ENCODE data around the gene GLTP.

Gene GLTP

DNA sequence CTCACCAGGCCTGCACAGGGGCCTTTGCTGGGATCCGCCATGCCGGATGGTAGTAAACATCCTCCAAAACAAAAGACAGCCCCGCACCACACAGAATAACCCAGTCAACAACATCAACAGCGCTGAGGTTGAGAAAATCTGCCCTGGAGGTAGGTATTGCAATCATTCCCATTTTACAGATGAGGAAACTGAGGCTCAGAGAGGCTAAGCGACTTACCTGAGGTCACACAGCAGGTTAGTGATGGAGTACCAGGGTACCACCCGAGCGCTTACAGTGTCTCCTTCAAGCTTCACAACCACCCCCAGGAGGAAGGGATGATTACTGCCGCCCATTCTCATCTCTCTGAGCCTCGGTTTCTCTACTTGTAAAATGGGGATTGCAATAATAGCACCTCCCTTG lies 62.1 kb downstream of the GLTP start:
- DNase-seq, result no peak

DNA sequence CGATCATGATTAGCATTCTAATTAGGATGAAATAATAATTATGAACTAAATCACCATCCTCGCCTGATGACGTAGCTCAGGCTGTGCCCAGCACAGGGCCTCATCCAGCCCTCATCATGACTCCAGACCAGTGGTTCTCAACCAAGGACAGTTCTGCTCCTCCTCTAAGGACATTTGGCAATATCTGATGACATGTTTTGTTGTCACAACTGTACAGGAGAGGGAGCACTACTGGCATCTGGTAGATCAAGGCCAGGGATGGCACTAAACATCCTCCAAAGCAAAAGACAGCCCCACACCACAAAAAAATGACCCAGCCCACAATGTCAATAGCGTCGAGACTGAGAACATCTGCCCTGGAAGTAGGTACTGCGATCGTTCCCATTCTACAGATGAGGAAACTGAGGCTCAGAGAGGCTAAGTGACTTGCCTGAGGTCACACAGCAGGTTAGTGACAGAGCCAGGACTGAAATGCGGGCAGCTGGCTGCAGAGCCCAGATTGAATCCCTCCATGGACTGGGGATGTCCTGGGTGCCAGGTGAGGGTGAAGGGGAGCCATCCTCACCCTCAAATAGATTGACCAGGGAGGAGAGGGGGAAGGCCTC lies 62.6 kb downstream of the GLTP start:
- no peak for DNase-seq

DNA sequence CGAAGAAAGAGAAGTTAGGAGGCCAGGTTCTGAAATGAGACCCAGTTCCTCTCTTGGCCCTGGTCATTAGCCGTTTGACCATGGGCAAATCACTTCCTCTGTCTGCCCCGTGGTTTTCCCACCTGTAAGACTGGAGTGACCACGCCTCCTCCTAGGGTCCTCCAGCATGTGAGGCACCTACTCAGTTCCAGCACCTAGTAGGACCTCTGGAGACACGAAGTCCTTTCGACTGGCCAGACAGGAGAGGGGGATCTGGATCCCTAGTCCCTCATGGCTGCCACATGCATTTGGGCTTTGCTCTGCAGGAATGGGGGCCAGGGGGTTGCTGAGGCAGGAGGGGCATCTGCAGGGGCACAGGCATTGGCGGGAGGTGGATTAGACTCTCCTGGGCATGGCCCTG lies 63.5 kb downstream of the GLTP start:
- no peak for DNase-seq

DNA sequence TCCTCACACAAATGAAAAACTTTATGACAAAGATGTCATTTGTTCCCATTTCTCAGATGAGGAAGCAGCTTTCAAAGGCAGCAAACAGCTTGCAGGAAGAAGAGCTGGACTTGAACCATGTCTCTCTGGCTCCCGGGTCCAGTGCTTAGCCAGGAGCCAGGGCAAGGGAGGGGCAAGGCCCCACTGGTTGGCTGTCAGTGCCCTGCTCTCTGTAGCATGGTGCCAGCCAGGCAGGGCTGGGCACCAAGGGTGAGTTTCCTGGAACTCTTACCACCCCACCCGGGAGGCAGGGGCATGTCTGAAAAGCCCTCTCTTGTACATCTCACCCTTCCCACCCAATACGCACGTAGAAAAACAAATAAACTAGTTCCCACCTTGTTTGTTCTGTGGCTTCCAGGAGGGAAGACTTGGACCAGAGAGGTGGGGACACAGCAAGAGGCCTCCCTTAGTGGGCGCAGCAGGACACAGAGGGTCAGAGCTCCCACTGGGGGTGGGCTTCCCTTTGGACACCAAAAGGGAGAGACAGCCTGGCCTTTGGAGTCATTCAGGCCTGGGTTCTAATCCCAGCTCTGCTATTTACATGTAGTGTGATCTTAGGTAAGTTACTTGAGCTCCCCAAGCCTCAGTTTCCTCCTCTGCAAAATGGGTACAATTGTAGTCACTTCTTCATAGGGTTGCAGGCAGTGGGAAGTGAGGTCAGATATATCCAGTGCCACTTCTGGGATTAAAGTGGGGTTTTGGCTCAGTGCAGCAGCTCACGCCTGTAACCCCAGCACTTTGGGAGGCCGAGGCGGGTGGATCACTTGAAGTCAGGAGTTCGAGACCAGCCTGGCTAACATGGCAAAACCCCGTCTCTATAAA lies 64.4 kb downstream of the GLTP start:
- no peak for DNase-seq

DNA sequence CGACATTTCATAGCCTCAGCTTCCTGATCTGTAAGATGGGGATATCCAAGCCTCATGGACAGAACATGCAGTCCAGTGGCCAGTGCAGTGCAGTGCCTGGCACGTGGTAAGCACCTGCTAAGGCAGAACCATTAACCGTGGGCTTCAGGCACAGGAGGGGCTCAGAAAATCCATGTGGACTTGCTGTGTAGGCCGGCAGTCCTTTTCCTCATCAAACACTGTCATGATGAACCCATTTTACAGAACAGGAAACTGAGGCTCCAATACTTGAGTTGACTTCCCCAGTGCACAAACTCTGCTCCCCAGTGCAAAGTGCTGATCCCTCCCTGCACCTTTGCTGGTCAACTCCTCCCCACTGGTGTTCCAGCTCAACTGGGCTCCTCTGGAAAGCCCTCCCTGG lies 65.1 kb downstream of the GLTP start:
- DNase-seq, result no peak

DNA sequence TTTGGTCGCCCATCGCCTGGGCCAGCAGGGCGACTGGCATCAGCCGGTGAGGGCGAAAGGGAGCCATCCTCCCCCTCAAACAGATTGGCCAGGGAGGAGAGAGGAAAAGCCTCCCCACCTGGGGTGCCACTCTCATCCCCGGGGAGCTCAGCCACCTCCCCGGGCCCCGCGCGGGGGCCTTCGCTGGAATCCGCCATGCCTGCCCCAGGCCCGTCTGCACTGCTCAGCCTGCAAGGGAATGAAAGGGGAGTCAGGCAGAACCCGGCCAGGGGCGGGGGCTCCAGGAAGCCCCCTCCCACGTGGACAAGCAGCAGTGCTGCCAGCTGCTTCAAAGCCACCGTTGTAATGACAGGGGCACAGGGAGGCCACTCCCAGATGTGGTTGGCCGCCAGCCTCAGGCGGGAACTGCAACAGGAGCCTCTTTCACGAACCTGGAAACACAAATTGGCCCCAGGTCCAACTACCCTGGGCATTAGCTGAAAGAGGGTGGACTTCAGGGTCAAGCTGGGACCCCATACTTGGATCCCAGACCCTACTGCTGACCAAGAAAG lies 65.7 kb downstream of the GLTP start:
- DNase-seq, result no peak

DNA sequence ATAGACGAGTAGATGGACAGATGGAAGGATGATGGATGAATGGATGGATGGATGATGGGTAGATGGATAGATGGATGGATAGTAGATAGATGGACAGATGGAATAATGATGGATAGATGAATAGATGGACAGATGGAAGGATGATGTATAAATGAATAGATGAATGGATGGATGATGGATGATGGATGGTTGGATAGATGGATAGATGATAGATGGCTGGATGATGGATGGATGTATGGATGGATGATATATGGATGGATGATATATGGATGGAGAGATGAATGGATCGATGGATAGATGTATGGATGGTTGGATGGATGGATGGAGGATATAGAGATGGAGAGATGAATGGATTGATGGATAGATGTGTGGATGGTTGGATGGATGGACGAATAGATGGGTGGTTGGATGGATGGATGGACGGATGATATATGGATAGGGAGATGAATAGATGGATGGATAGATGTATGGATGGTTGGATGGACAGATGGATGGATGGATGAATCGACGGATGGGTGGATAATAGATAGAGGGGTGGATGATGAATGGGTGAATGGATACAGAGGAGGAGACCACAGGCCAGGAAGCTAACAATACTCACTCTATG lies 66.4 kb downstream of the GLTP start:
- no peak for DNase-seq

DNA sequence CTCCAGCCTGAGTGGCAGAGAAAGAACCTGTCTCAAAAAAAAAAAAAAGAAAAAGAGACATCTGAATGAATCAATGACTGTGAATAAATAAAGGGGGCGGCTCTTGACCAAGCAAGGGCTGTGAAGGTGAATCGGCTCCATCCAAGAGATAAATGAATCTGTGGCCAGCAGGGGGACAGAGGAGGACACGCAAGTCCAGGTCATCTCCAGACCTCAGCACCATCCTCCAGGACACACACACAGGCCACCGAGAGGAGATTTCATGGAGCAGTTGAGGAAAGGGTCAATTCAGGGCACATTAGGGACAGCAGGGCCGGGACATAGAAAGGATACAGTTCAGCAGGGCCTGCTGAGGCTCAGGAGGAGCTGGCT lies 68.7 kb downstream of the GLTP start:
- no peak for DNase-seq

DNA sequence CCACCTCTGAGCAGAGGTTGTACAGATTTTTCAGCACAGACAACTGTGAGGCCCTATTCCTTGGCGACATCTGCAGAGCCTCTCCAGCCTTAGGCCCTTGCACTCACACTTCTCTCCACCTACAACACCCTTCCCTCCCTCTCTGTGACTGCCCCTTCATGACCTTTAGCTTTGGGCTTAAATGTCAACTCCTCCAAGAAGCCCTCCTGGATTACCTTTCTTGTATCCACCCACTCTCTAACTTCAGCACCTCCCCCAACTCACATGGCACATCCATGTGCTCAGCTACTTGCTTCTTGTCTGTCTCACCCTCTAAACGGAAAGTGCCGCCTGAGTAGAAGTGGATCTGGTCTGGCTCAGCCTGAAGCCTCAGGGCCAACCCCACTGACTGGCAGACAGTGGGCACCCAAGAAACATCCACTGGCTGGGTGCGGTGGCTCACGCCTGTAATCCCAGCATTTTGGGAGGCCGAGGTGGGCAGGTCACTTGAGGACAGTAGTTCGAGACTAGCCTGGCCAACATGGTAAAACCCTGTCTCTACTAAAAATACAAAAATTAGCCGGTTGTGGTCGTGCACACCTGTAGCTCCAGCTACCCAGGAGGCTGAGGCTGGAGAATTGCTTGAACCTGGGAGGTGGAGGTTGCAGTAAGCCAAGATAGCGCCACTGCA lies 69.3 kb downstream of the GLTP start:
- no peak for DNase-seq

DNA sequence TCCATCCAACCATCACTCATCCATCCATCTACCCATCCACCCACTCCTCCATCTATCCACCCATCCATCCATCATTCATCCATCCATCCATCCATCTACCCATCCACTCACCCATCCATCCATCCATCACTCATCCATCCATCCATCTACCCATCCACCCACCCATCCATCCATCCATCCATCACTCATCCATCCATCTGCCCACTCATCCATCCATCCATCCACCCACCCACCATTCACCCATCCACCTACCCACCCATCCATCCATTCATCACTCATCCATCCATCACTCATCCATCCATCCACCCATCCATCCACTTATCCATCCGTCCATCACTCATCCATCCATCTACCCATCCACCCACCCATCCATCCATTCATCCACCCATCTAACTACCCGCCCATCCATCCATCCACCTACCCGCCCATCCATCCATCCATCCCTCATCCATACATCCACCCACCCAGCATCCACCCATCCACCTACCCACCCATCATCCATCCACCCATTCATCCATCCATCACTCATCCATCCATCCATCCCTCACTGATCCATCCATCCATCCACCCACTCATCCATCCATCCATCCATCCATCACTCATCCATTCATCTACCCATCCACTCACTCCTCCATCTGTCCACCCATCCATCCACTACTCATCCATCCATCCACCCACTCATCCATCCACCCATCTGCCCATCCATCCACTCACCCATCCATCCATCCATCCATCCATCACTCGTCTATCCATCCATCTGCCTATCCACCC lies 71.3 kb downstream of the GLTP start:
- no peak for DNase-seq

DNA sequence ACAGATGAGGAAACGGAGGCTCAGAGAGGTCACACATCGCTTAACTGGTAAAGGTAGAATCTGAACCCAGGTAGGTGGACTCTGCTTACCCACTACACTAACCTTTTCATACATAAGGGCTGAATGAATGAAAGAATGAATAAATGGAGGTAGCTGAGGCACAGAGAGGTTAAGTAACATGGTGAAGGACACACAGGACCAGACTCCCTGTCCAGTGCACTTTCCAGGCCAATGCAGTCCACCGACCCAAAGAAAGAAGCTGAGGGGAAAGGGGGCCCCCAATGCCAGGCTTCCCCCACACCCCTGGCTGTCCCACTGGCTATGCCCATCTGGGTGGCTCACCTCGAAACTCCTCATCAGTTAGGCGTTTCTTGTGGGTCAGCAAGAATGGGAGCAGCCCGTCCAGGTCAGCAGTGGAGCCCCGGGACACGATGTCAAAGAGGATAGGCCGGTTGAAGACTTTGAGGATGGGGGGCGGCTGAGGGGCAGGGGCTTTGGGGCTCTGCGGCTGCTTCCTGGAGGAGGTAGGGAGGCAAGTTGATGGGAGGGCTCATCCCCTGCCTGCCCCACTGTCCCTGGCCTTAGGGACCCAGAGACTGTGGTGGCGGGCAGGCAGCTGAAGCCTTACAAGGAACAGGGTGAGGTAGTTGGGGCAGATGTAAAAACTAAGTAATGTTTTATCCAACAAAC lies 72.2 kb downstream of the GLTP start:
- no peak for DNase-seq

DNA sequence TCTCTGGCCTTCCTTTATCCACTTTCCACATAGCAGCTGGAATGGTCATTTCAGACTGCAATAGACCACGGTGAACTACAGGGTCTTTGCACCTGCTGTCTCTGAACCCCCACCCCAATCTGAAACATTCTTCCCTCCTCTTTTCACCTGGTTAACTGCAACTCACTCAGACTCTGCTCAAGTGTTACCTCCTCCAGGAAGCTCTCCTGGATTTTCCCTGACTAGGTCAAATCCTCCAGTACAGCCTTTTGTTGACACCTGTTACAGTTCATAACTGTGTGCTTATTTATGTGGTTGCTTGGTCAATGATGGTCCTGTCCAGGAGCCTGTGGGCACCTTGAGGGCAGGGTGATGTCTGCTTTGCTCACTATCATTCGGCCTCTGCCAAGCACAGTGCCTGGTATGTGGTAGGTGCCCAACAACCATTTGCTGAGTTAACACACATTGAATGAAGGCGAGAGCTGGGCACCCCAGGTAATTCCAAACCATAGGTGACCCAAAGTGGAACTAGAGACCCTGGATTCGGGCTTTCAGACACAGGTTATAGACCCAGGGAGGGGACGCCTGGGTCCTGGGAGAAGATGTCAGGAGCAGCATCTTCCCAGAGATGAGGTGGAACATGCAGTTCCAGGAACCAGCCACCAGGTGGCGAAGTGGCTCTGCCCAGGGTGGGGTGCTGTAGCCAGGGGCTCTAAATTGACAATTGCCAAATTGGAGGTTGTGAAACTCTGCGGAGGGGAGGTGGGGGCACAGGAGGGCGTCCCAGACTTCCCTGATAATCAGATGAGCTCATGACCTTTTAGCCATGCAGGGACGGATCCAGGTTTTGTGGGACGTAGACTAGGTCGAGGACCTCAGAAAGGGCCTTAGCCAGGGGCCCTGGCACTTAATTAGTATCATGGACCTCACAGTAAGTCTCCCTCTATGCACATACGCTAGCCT lies 75.2 kb downstream of the GLTP start:
- no peak for DNase-seq

DNA sequence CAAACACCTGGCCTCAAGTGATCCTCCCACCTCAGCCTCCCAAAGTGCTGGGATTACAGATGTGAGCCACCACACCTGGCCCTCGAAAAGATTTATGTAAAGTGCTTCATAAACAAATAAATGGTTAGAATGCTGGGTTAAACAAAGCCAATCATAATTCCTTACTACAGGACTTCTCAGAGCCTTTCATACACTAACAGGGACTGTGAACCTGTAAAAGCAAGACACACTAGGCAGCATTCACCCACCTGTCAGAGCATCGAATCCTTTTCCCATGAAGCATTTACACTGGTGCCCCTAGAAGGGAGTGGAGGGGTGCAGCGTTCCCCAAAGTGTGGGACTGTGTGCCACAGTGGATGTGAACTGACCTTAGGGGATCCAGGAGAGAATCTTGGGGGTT lies 76.7 kb downstream of the GLTP start:
- no peak for DNase-seq

DNA sequence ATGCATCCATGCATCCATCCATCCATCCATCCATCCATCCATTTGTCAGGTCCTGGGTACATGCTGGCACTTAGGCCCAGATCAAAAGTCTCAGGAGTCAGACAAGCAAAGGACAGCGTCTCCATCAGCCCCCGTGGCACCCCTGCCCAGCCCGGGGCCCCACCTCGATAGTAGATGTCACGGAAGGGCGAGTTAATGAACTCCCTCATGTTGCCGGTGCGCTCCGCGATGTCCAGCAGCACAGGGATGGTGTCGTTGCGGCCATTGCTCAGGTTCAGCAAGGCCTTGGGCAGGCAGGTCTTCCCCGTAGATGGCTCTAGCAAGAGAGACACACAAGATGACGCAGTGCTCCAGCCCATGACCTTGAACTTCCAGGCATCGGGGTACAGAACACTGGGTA lies 77.5 kb downstream of the GLTP start:
- no peak for DNase-seq
